Ascending aorta (tissue), 2 donors: ENCODE measurements around the gene KCNN3. TPM values are rescaled to one million over a fixed set of nuclear protein-coding genes. Genes with fewer than 3 reads are reported as not detected.
A peak's percentile ranks its signal among the peaks of the same experiment; 100 is the strongest.

Experiments used
- DNase-seq, 2 donors: peaks; one replicate each; pipeline ENCODE4 v3.0.0-alpha.2; 2019; ENCODE audit warnings: low spot score in 2 of 2
- H3K27ac ChIP-seq, 2 donors: fragments of 200-600 bp; sonication (generic); one replicate each; pipeline ENCODE4 v1.5.1; 2016 to 2017; ENCODE audit warnings: mild to moderate bottlenecking in 1 of 2
- H3K27me3 ChIP-seq: fragments of 200-600 bp; sonication (generic); one replicate; pipeline ENCODE4 v1.5.1; 2017
- H3K36me3 ChIP-seq, 2 donors: fragments of 200-600 bp; sonication (generic); one replicate each; pipeline ENCODE4 v1.5.1; 2016
- H3K4me1 ChIP-seq, 2 donors: fragments of 200-600 bp; sonication (generic); one replicate each; pipeline ENCODE4 v1.5.1; 2016 to 2017; ENCODE audit warnings: mild to moderate bottlenecking in 1 of 2
- H3K4me3 ChIP-seq, 2 donors: fragments of 200-600 bp; sonication (generic); one replicate each; pipeline ENCODE4 v1.5.1; 2016 to 2017; ENCODE audit warnings: mild to moderate bottlenecking in 1 of 2
- H3K9me3 ChIP-seq, 2 donors: fragments of 200-600 bp; sonication (generic); one replicate each; pipeline ENCODE4 v1.5.1; 2016
- intact Hi-C: fragments of 100-400 bp; cut with DNase I; formaldehyde crosslinking; loops from one replicate; pipeline ENCODE4 v1.15.1; 2023
- total RNA-seq: library from RNA; depleted of rRNA; stranded (reverse); fragments of >200 nt; gene quantifications from one replicate; pipeline ENCODE4 v1.1.0, GENCODE V29; 2016
- TF ChIP-seq, protein P1 (sequence below), 3 experiments: fragments of 200-600 bp in 2 of 3; fragments of 450-650 bp in 1 of 3; sonication (generic) in 2 of 3; IDR thresholded peaks; one replicate each; pipeline ENCODE4 v1.5.1; 2016 to 2019; ENCODE audit warnings: antibody characterized with exemption in 3 of 3, mild to moderate bottlenecking in 1 of 3, moderate library complexity in 1 of 3

The KCNN3 gene
- total RNA-seq, 1 donor from 2014 or later = 24.6 TPM

DNA sequence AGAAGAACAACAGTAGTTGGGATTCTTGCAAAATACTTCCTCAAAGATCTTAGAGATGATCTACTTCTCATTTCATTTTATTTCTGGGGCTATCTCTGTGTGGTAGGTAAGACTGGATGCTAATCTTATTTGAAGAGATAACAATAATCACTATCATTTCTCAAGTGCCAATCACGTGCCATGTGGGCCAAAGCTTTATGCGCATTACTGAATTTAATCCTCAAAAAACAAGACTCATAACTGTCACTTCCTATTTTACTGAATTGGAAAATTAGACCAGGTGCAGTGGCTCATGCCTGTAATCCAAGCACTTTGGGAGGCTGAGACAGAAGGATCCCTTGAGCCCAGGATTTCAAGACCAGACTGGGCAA lies 121.7 kb downstream of the KCNN3 start:
- no peaks in the 10 kb centered on the region for H3K9me3 ChIP-seq
- DNase-seq = peak in 1 of 2 donors; percentile 35

DNA sequence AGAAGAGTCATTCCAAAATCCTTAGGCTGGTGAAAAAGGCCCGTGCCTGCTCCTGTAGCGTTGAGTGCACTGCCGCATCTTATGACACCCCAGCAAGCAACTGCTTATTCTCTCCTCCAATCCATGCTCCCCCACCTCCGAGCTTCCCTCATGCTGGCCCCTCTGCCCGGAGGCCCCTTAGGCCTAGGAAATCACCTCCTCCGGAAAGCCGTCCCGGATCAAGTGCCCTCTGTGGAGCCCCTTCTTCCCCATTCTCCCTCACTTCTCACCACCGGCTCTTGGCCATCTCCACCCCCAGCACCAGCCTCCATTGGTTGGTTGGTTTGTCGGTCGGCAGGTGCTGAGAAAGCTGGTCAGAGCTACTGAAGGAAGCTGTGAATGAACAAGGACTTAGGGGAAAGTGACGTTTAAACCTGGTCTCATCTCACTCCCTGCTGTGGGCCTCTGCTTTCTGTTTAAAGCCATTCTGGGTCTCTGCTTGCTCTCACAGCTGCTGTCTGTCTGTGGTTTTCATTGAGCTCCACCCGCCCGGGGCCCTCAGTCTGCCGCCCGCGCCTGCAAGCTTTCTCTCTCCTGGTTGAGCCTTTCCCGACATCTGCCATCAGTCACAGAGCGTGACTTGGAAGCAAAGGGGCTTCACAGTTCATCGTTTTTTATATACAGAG lies 122.2 kb downstream of the KCNN3 start:
- no peaks in the 10 kb centered on the region for H3K27me3 ChIP-seq
- H3K4me3 ChIP-seq = no peak overlapping the region
- H3K36me3 ChIP-seq = no peaks in the 10 kb centered on the region
- intact Hi-C loops = no loop called here
- DNase-seq = peak in 1 of 2 donors; percentile 39
- H3K4me1 ChIP-seq = no peaks in the 10 kb centered on the region
- no peak overlapping the region for H3K27ac ChIP-seq
- TF ChIP-seq, protein P1, sequence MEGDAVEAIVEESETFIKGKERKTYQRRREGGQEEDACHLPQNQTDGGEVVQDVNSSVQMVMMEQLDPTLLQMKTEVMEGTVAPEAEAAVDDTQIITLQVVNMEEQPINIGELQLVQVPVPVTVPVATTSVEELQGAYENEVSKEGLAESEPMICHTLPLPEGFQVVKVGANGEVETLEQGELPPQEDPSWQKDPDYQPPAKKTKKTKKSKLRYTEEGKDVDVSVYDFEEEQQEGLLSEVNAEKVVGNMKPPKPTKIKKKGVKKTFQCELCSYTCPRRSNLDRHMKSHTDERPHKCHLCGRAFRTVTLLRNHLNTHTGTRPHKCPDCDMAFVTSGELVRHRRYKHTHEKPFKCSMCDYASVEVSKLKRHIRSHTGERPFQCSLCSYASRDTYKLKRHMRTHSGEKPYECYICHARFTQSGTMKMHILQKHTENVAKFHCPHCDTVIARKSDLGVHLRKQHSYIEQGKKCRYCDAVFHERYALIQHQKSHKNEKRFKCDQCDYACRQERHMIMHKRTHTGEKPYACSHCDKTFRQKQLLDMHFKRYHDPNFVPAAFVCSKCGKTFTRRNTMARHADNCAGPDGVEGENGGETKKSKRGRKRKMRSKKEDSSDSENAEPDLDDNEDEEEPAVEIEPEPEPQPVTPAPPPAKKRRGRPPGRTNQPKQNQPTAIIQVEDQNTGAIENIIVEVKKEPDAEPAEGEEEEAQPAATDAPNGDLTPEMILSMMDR (IDR thresholded peaks at IDR 0.05) = no peak
- H3K9me3 ChIP-seq = no peaks in the 10 kb centered on the region

More for the DNA sequence above, 121.7 kb downstream of the KCNN3 start:
- Histone ChIP-seq H3K36me3 (no peaks in the 10 kb centered on the region), H3K27me3 (no peaks in the 10 kb centered on the region), H3K4me1 (no peaks in the 10 kb centered on the region), H3K4me3 (no peak overlapping the region), H3K27ac (no peak overlapping the region)
- TF ChIP-seq, protein P1 (IDR thresholded peaks at IDR 0.05) = no peak
- intact Hi-C loops = no loop called here

DNA sequence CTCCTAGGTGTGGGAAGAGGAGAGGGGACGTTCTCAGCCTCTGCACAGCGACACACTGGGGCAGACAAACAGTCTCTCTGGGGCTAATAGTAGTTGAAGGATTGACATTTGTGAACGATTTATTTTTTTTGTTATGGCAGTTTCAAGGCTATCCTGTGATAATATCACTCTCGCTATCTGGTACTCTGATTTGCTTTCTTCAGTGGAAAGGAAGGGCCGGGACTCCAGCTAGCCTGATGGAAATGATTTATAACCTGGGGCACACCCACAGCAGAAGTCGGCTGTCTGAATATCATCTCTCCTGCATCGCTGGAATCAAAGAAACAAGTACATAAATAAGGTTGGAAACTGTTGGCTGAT lies 122.7 kb downstream of the KCNN3 start:
- intact Hi-C loops = no loop called here
- Histone ChIP-seq H3K36me3 (no peaks in the 10 kb centered on the region), H3K9me3 (no peaks in the 10 kb centered on the region), H3K27me3 (no peaks in the 10 kb centered on the region), H3K4me1 (no peaks in the 10 kb centered on the region), H3K4me3 (no peak overlapping the region), H3K27ac (no peak overlapping the region)
- no peak for DNase-seq
- TF ChIP-seq, protein P1 (IDR thresholded peaks at IDR 0.05) = no peak

DNA sequence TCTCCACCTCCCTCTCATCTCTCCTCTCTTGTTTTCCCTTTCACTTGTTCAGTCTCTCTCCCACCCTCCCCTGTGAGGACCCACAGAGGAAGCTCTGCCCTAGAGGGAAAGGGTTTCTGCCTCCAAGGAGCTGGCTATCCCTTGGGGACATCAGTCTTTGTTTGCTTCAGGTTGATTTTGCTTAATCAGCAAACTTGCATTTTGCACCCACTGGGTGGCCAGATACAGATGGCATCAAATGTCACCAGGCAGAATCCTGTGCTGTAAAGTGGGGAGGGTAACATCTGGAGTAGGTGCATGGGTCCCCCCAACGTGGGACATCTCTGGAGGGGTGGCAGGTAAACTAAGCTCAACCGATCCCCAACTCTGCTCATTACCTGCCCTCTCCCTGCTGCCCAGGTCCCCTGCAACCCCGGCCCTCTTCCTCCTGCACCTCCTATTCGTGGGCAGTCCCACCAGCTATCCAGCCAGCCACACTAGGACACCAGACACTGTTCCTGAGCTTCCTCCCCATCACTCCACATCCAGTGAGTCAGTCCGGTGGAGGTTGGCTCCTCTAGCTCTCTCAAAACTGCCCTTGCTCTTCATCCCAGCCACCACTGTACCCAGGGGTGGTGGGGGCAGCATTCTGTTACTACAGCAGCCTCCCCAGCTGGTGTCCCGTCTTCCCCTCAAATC lies 123.3 kb downstream of the KCNN3 start:
- no peaks in the 10 kb centered on the region for H3K27me3 ChIP-seq
- no peaks in the 10 kb centered on the region for H3K4me1 ChIP-seq
- H3K4me3 ChIP-seq = no peak overlapping the region
- H3K36me3 ChIP-seq = no peaks in the 10 kb centered on the region
- H3K27ac ChIP-seq = no peak overlapping the region
- intact Hi-C loops = no loop called here
- TF ChIP-seq, protein P1 (IDR thresholded peaks at IDR 0.05) = no peak
- no peaks in the 10 kb centered on the region for H3K9me3 ChIP-seq
- no peak for DNase-seq

DNA sequence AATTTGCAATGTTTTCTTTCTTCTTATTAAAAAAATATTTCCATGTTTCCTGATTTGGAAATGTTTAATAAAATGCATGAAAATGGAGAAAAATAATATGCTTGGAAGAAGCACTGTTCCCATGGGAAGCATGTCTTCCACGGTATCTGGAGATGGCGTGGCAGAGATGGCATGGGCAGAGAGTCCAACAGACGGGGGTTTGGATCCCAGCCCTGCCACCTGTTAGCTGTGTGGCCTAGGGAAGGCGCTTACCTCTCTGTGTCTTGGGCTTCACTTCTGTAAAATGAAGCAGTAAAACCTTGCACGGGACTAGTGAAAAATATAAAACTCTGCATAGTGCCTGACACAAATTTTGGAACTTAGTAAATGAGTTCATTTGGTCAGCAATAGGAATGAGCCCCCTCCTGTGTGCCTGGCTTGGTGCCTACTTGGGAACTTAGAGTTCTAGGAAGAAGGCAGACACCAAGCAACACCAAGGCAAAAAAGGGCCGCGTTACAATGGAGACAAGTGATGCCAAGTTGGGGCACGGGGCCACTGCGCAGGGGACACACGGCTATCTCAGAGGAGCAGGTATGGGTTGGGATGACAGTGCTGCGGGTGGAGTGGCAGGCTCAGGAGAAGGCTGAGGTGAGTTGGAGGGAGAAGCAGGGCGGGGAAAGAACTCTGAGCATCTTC lies 124.2 kb downstream of the KCNN3 start:
- H3K36me3 ChIP-seq = no peaks in the 10 kb centered on the region
- TF ChIP-seq, protein P1 (IDR thresholded peaks at IDR 0.05) = no peak
- H3K27ac ChIP-seq = no peak overlapping the region
- H3K4me1 ChIP-seq = no peaks in the 10 kb centered on the region
- no peak for DNase-seq
- no peaks in the 10 kb centered on the region for H3K27me3 ChIP-seq
- no peak overlapping the region for H3K4me3 ChIP-seq
- no peaks in the 10 kb centered on the region for H3K9me3 ChIP-seq
- intact Hi-C loops = no loop called here
